Esophagus squamous epithelium (tissue), 4 donors: ENCODE results near the gene IRF2BP2.

Experiments
- CTCF ChIP-seq, 6 experiments: fragments of 450-650 bp in 4 of 6; fragments of 200-600 bp in 2 of 6; sonication (generic) in 2 of 6; IDR thresholded peaks; one replicate each; pipeline ENCODE4 v1.5.1; 2016 to 2019; ENCODE audit warnings: antibody characterized with exemption in 6 of 6, mild to moderate bottlenecking in 4 of 6, moderate library complexity in 4 of 6
- POLR2A ChIP-seq, 4 donors: fragments of 450-650 bp; IDR thresholded peaks; one replicate each; pipeline ENCODE4 v1.6.1; 2017; ENCODE audit warnings: antibody characterized with exemption in 4 of 4, mild to moderate bottlenecking in 4 of 4, moderate library complexity in 3 of 4

GRCh38 chr1:234629026-234629425 lies 19.0 kb upstream of the IRF2BP2 start:
- TF ChIP-seq CTCF (IDR thresholded peaks at IDR 0.05) = no peak
- TF ChIP-seq POLR2A (IDR thresholded peaks at IDR 0.05) = no peak
